ENCODE measurements around the gene TRDMT1. TPM values are rescaled to one million over a fixed set of nuclear protein-coding genes. Genes with fewer than 3 reads are reported as not detected.
A peak's percentile ranks its signal among the peaks of the same experiment; 100 is the strongest.

Gene TRDMT1
- polyA plus RNA-seq, 4 donors, result 9.2 to 12.0 (median 10.6) TPM

- no peak for DNase-seq (ENCODE audit: low read depth in 4 of 4, low spot score in 3 of 4)
These were observed 30.9 kb upstream of the TRDMT1 start for GRCh38 chr10:17232276-17232960.

GRCh38 chr10:17231788-17232187 lies 30.3 kb upstream of the TRDMT1 start:
- DNase-seq (ENCODE audit: low read depth in 4 of 4, low spot score in 3 of 4), result no peak

GRCh38 chr10:17229967-17230682 lies 28.7 kb upstream of the TRDMT1 start:
- peak; percentile 66 to 77 (median 70) for DNase-seq (ENCODE audit: low read depth in 4 of 4, low spot score in 3 of 4)

- DNase-seq (ENCODE audit: low read depth in 4 of 4, low spot score in 3 of 4), result peak in 1 of 4 donors; percentile 48
These were observed 28.2 kb upstream of the TRDMT1 start for GRCh38 chr10:17229717-17229966.

- DNase-seq (ENCODE audit: low read depth in 4 of 4, low spot score in 3 of 4), result peak; percentile 59 to 67 (median 65)
These were observed 27.7 kb upstream of the TRDMT1 start for GRCh38 chr10:17229016-17229716.

- DNase-seq (ENCODE audit: low read depth in 4 of 4, low spot score in 3 of 4), result peak; percentile 51 to 75 (median 71)
These were observed 26.9 kb upstream of the TRDMT1 start, which contains the start of gene VIM for GRCh38 chr10:17228091-17229015. TSS of gene VIM (plus strand) at chr10:17228241. CDS start at chr10:17229423, 1,182 bp downstream.

- peak in 3 of 4 donors; percentile 31 to 36 (median 33) for DNase-seq (ENCODE audit: low read depth in 4 of 4, low spot score in 3 of 4)
These were observed 26.1 kb upstream of the TRDMT1 start for GRCh38 chr10:17227367-17228090.

GRCh38 chr10:17226891-17227303 lies 25.4 kb upstream of the TRDMT1 start:
- no peak for DNase-seq (ENCODE audit: low read depth in 4 of 4, low spot score in 3 of 4)

- DNase-seq (ENCODE audit: low read depth in 4 of 4, low spot score in 3 of 4), result no peak
These were observed 24.3 kb upstream of the TRDMT1 start for GRCh38 chr10:17225808-17226207.

- no peak for DNase-seq (ENCODE audit: low read depth in 4 of 4, low spot score in 3 of 4)
These were observed 20.9 kb upstream of the TRDMT1 start for GRCh38 chr10:17222329-17222728.

GRCh38 chr10:17220652-17221100 lies 19.2 kb upstream of the TRDMT1 start:
- no peak for DNase-seq (ENCODE audit: low read depth in 4 of 4, low spot score in 3 of 4)

GRCh38 chr10:17219024-17219423 lies 17.6 kb upstream of the TRDMT1 start:
- no peak for DNase-seq (ENCODE audit: low read depth in 4 of 4, low spot score in 3 of 4)

- DNase-seq (ENCODE audit: low read depth in 4 of 4, low spot score in 3 of 4), result no peak
These were observed 16.3 kb upstream of the TRDMT1 start for GRCh38 chr10:17217631-17218232.

- DNase-seq (ENCODE audit: low read depth in 4 of 4, low spot score in 3 of 4), result no peak
These were observed 15.5 kb upstream of the TRDMT1 start for GRCh38 chr10:17216901-17217395.

GRCh38 chr10:17216217-17216900 lies 14.9 kb upstream of the TRDMT1 start:
- DNase-seq (ENCODE audit: low read depth in 4 of 4, low spot score in 3 of 4), result no peak

- DNase-seq (ENCODE audit: low read depth in 4 of 4, low spot score in 3 of 4), result no peak
These were observed 14.3 kb upstream of the TRDMT1 start for GRCh38 chr10:17215782-17216122.

GRCh38 chr10:17214971-17215781 lies 13.7 kb upstream of the TRDMT1 start:
- DNase-seq (ENCODE audit: low read depth in 4 of 4, low spot score in 3 of 4), result no peak

- no peak for DNase-seq (ENCODE audit: low read depth in 4 of 4, low spot score in 3 of 4)
These were observed 13.1 kb upstream of the TRDMT1 start for GRCh38 chr10:17214526-17214925.

All from left renal pelvis (tissue), 4 donors.